ENCODE results near the gene TPCN2.
"Not testable (repeated sequence)": the region's sequence is repeated elsewhere in the genome, so short reads cannot be mapped to it uniquely, and the experiment has no call there.

Gene TPCN2

GRCh38 chr11:69127081-69127850 is 78.5 kb downstream of the TPCN2 start:
- no peak for FAIRE-seq
- no peak for DNase-seq (ENCODE audit: low spot score)

GRCh38 chr11:69127884-69128283 is 79.2 kb downstream of the TPCN2 start:
- no peak for FAIRE-seq
- no peak for DNase-seq (ENCODE audit: low spot score)

- DNase-seq (ENCODE audit: low spot score) (no peak), FAIRE-seq (no peak)
Measured at GRCh38 chr11:69129053-69129452, 80.3 kb downstream of the TPCN2 start.

GRCh38 chr11:69129647-69130046 is 80.9 kb downstream of the TPCN2 start:
- DNase-seq (ENCODE audit: low spot score) (no peak), FAIRE-seq (no peak)

- FAIRE-seq (no peak), DNase-seq (ENCODE audit: low spot score) (no peak)
Measured at GRCh38 chr11:69130654-69131053, 81.9 kb downstream of the TPCN2 start.

GRCh38 chr11:69131121-69131566 is 82.4 kb downstream of the TPCN2 start:
- FAIRE-seq (no peak), DNase-seq (ENCODE audit: low spot score) (no peak)

GRCh38 chr11:69131644-69132300 is 83.0 kb downstream of the TPCN2 start:
- DNase-seq (ENCODE audit: low spot score) (peak; percentile 69), FAIRE-seq (no peak)

- DNase-seq (ENCODE audit: low spot score) (no peak), FAIRE-seq (no peak)
Measured at GRCh38 chr11:69132301-69132670, 83.6 kb downstream of the TPCN2 start.

GRCh38 chr11:69133251-69133650 is 84.5 kb downstream of the TPCN2 start:
- no peak for FAIRE-seq
- DNase-seq (ENCODE audit: low spot score) = no peak

- FAIRE-seq; DNase-seq (ENCODE audit: low spot score): not testable (repeated sequence)
Measured at GRCh38 chr11:69134182-69134581, 85.5 kb downstream of the TPCN2 start.

GRCh38 chr11:69134957-69135356 is 86.2 kb downstream of the TPCN2 start:
- DNase-seq (ENCODE audit: low spot score) (no peak), FAIRE-seq (no peak)

GRCh38 chr11:69135420-69136363 is 87.0 kb downstream of the TPCN2 start:
- DNase-seq (ENCODE audit: low spot score) = peak; percentile 90
- FAIRE-seq = peak; percentile 91

- FAIRE-seq (no peak), DNase-seq (ENCODE audit: low spot score) (no peak)
Measured at GRCh38 chr11:69136471-69136870, 87.7 kb downstream of the TPCN2 start.

- no peak for FAIRE-seq
- no peak for DNase-seq (ENCODE audit: low spot score)
Measured at GRCh38 chr11:69137151-69137844, 88.6 kb downstream of the TPCN2 start.

- FAIRE-seq (no peak), DNase-seq (ENCODE audit: low spot score) (peak; percentile 64)
Measured at GRCh38 chr11:69138265-69138664, 89.5 kb downstream of the TPCN2 start.

- not testable (repeated sequence) for DNase-seq (ENCODE audit: low spot score); FAIRE-seq
Measured at GRCh38 chr11:69140161-69140560, 91.4 kb downstream of the TPCN2 start.

GRCh38 chr11:69140635-69141034 is 91.9 kb downstream of the TPCN2 start:
- FAIRE-seq = no peak

GRCh38 chr11:69141742-69142141 is 93.0 kb downstream of the TPCN2 start:
- no peak for DNase-seq (ENCODE audit: low spot score)
- no peak for FAIRE-seq

More at GRCh38 chr11:69140635-69141034, 91.9 kb downstream of the TPCN2 start:
- DNase-seq (ENCODE audit: low spot score) = no peak

GRCh38 chr11:69142895-69143294 is 94.2 kb downstream of the TPCN2 start:
- FAIRE-seq = no peak
- DNase-seq (ENCODE audit: low spot score) = no peak

GRCh38 chr11:69144316-69145049 is 95.8 kb downstream of the TPCN2 start:
- FAIRE-seq (no peak), DNase-seq (ENCODE audit: low spot score) (no peak)

- no peak for DNase-seq (ENCODE audit: low spot score)
Measured at GRCh38 chr11:69145050-69145380, 96.3 kb downstream of the TPCN2 start.

More at GRCh38 chr11:69145050-69145380, 96.3 kb downstream of the TPCN2 start:
- FAIRE-seq = no peak
